Sigmoid colon (tissue), 7 donors: ENCODE data around the gene SMIM32. TPM values are rescaled to one million over a fixed set of nuclear protein-coding genes. Genes with fewer than 3 reads are reported as not detected.

ENCODE experiments used
- DNase-seq: peaks from one replicate; pipeline ENCODE4 v3.0.0-alpha.2; 2019
- H3K27ac ChIP-seq, 4 donors: fragments of 200-600 bp; sonication (generic); one replicate each; pipeline ENCODE4 v1.5.1; 2016 to 2019; ENCODE audit warnings: mild to moderate bottlenecking in 1 of 4
- H3K27me3 ChIP-seq, 3 donors: fragments of 200-600 bp; sonication (generic); one replicate each; pipeline ENCODE4 v1.5.1; 2019; ENCODE audit warnings: mild to moderate bottlenecking in 1 of 3
- H3K36me3 ChIP-seq, 4 donors: fragments of 200-600 bp; sonication (generic); one replicate each; pipeline ENCODE4 v1.5.1; 2016 to 2019
- H3K4me1 ChIP-seq, 4 donors: fragments of 200-600 bp; sonication (generic); one replicate each; pipeline ENCODE4 v1.5.1; 2017 to 2019
- H3K4me3 ChIP-seq, 4 donors: fragments of 200-600 bp; sonication (generic); one replicate each; pipeline ENCODE4 v1.5.1; 2017 to 2019; ENCODE audit warnings: mild to moderate bottlenecking in 2 of 4, moderate library complexity in 1 of 4
- H3K9me3 ChIP-seq, 4 donors: fragments of 200-600 bp in 3 of 4; sonication (generic) in 3 of 4; one replicate each; pipeline versions ENCODE4 v1.5.1 to v1.6.1; 2013 to 2019
- EP300 ChIP-seq, 4 donors: sonication (generic); formaldehyde crosslinking; IDR thresholded peaks; one replicate each; pipeline ENCODE4 v1.6.1; 2017; ENCODE audit warnings: antibody characterized with exemption in 4 of 4
- POLR2A ChIP-seq, 2 donors: fragments of 450-650 bp; IDR thresholded peaks; one replicate each; pipeline ENCODE4 v1.6.1; 2016; ENCODE audit warnings: antibody characterized with exemption in 2 of 2, mild to moderate bottlenecking in 2 of 2, moderate library complexity in 2 of 2
- POLR2AphosphoS5 ChIP-seq, 4 donors: sonication (generic); formaldehyde crosslinking; IDR thresholded peaks; one replicate each; pipeline ENCODE4 v1.6.1; 2017; ENCODE audit warnings: antibody characterized with exemption in 4 of 4
- WGBS, 2 donors: extraction: QIAGEN DNeasy Blood & Tissue Kit; methylation state at CpG; one replicate each; pipeline ENCODE4 v1.1.7; 2013; 5-methylcytosine and 5-hydroxymethylcytosine counted together
- intact Hi-C: fragments of 100-400 bp; cut with DNase I; formaldehyde crosslinking; loops from one replicate; pipeline ENCODE4 v1.15.1; 2023
- polyA plus RNA-seq, 3 donors: library from polyadenylated mRNA; stranded (reverse); fragments of 200-250 nt; gene quantifications; one replicate each; pipeline ENCODE4 v1.2.3, GENCODE V29; 2013
- total RNA-seq, 4 donors: library from RNA; depleted of rRNA; stranded (reverse); fragments of >200 nt; gene quantifications; one replicate each; pipeline ENCODE4 v1.1.0, GENCODE V29; 2016
- TF ChIP-seq, protein P1 (sequence below), 4 experiments: fragments of 450-650 bp in 3 of 4; fragments of 200-600 bp in 1 of 4; IDR thresholded peaks; one replicate each; pipeline ENCODE4 v1.5.1; 2016 to 2019; ENCODE audit warnings: antibody characterized with exemption in 4 of 4, mild to moderate bottlenecking in 3 of 4, moderate library complexity in 2 of 4
- donor health status: healthy with polysubstance abuse.
- donor health status: Bipolar disorder and iron deficiency.
- donor health status: healthy.

SMIM32 gene
- total and polyA plus RNA-seq, 7 donors, result 0.36 to 10.8 (median 9.6) TPM; not detected in 3

DNA sequence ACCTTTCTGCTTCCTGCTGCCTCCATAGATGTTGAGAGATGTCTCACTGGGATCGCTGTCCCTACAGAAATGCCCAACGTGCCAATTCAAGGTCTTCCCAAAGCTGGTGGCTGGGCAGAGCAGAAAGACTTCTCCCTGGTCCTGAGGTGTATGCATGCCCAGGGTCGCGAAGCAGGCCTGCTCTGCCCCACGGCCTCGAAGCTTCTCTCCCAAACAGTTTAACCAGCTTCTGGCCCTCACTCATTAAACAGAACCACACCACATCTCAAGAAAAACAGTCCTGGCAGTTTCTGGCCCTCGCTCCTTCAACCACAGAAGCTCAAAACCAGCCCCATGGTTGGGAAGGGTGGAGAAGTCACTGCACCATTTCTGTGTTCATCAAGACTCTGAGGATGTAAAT is 14.7 kb upstream of the SMIM32 start:
- WGBS, 2 donors, result 87 to 94% methylated on average over 7 of the region's 7 CpGs

GRCh38 chr5:136206361-136206760 is 13.4 kb upstream of the SMIM32 start:
- H3K27me3 ChIP-seq, result no peaks in the 10 kb centered on the region
- H3K36me3 ChIP-seq, result no peaks in the 10 kb centered on the region
- H3K4me1 ChIP-seq, result no peaks in the 10 kb centered on the region
- DNase-seq, result no peak
- H3K9me3 ChIP-seq, result peaks cover 0 to 5% (median 0%) of the 10 kb centered on the region in 4 donors
- intact Hi-C loops, result no loop called here
- H3K27ac ChIP-seq, result no peak overlapping the region
- no peak overlapping the region for H3K4me3 ChIP-seq
- TF ChIP-seq, protein P1, sequence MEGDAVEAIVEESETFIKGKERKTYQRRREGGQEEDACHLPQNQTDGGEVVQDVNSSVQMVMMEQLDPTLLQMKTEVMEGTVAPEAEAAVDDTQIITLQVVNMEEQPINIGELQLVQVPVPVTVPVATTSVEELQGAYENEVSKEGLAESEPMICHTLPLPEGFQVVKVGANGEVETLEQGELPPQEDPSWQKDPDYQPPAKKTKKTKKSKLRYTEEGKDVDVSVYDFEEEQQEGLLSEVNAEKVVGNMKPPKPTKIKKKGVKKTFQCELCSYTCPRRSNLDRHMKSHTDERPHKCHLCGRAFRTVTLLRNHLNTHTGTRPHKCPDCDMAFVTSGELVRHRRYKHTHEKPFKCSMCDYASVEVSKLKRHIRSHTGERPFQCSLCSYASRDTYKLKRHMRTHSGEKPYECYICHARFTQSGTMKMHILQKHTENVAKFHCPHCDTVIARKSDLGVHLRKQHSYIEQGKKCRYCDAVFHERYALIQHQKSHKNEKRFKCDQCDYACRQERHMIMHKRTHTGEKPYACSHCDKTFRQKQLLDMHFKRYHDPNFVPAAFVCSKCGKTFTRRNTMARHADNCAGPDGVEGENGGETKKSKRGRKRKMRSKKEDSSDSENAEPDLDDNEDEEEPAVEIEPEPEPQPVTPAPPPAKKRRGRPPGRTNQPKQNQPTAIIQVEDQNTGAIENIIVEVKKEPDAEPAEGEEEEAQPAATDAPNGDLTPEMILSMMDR (IDR thresholded peaks at IDR 0.05), result no peak
- TF ChIP-seq EP300 (IDR thresholded peaks at IDR 0.05) (no peak), POLR2A (IDR thresholded peaks at IDR 0.05) (no peak), POLR2AphosphoS5 (IDR thresholded peaks at IDR 0.05) (no peak)
- WGBS, 2 donors, result 85 to 87% methylated on average over 5 of the region's 5 CpGs

More for the DNA sequence above, 14.7 kb upstream of the SMIM32 start:
- Histone ChIP-seq H3K4me1 (no peaks in the 10 kb centered on the region), H3K36me3 (no peaks in the 10 kb centered on the region), H3K4me3 (no peak overlapping the region), H3K9me3 (peaks cover 0 to 5% (median 0%) of the 10 kb centered on the region in 4 donors), H3K27ac (no peak overlapping the region), H3K27me3 (peaks cover 0 to 3% (median 3%) of the 10 kb centered on the region in 3 donors)
- no peak for DNase-seq
- TF ChIP-seq POLR2AphosphoS5 (IDR thresholded peaks at IDR 0.05), result no peak
- no peak for TF ChIP-seq EP300 (IDR thresholded peaks at IDR 0.05)
- TF ChIP-seq POLR2A (IDR thresholded peaks at IDR 0.05), result no peak
- TF ChIP-seq, protein P1 (IDR thresholded peaks at IDR 0.05), result no peak
- intact Hi-C loops, result no loop called here

GRCh38 chr5:136205941-136206340 is 13.0 kb upstream of the SMIM32 start:
- DNase-seq, result no peak
- no peaks in the 10 kb centered on the region for H3K36me3 ChIP-seq
- H3K27me3 ChIP-seq, result no peaks in the 10 kb centered on the region
- H3K4me1 ChIP-seq, result no peaks in the 10 kb centered on the region
- H3K27ac ChIP-seq, result no peak overlapping the region
- H3K4me3 ChIP-seq, result no peak overlapping the region
- peaks cover 0 to 5% (median 0%) of the 10 kb centered on the region in 4 donors for H3K9me3 ChIP-seq
- intact Hi-C loops, result no loop called here
- 88 to 94% methylated on average over 4 of the region's 4 CpGs for WGBS, 2 donors
- TF ChIP-seq, protein P1 (IDR thresholded peaks at IDR 0.05), result no peak
- TF ChIP-seq POLR2A (IDR thresholded peaks at IDR 0.05) (no peak), POLR2AphosphoS5 (IDR thresholded peaks at IDR 0.05) (no peak), EP300 (IDR thresholded peaks at IDR 0.05) (no peak)

- TF ChIP-seq, protein P1 (IDR thresholded peaks at IDR 0.05), result no peak
- TF ChIP-seq POLR2AphosphoS5 (IDR thresholded peaks at IDR 0.05) (no peak), EP300 (IDR thresholded peaks at IDR 0.05) (no peak), POLR2A (IDR thresholded peaks at IDR 0.05) (no peak)
- Histone ChIP-seq H3K27ac (no peak overlapping the region), H3K27me3 (no peaks in the 10 kb centered on the region), H3K4me3 (no peak overlapping the region), H3K36me3 (no peaks in the 10 kb centered on the region), H3K9me3 (peaks cover 0 to 5% (median 0%) of the 10 kb centered on the region in 4 donors), H3K4me1 (no peaks in the 10 kb centered on the region)
- WGBS, 2 donors, result 95 to 96% methylated on average over 8 of the region's 8 CpGs
- no peak for DNase-seq
- intact Hi-C loops, result no loop called here
These were observed 12.2 kb upstream of the SMIM32 start for GRCh38 chr5:136205061-136205702.
